ENCODE measurements around the gene NLRP12. TPM values are rescaled to one million over a fixed set of nuclear protein-coding genes. Genes with fewer than 3 reads are reported as not detected.
"Not testable (repeated sequence)": the region's sequence is repeated elsewhere in the genome, so short reads cannot be mapped to it uniquely, and the experiment has no call there.

NLRP12 gene
- total and polyA plus RNA-seq, 2 donors (not counting 1 experiment from before 2014, with no cell fraction given) = not detected

DNA sequence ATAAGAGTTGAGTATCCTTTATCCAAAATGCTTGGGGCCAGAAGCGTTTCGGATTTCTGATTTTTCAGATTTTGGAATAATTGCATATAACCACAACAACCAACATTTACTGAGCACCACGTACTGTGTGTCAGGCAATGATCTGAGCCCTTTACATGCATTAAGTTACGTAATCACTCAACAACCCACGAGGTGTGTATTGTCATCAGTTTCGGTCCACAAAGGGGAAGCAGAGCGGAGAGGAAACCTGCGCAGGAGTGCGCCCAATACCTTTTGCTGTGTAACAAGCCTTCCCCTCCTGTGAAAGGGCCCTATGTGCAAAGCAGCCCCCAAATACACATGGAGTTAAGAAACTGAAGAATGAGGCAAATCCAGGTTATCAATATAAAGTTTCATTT is 20.7 kb upstream of the NLRP12 start:
- no peak overlapping the region for H3K27ac ChIP-seq (ENCODE audit: insufficient read depth, low read length)
- H3K79me2 ChIP-seq (ENCODE audit: control insufficient read depth, insufficient read depth, low read length) = no peaks in the 10 kb centered on the region
- H3K9ac ChIP-seq (ENCODE audit: insufficient read depth, low read length) = no peak overlapping the region
- H3K9me3 ChIP-seq (ENCODE audit: control insufficient read depth, insufficient read depth, low read depth, low read length) = no peaks in the 10 kb centered on the region
- no peak for DNase-seq (ENCODE audit: low read depth in 2 of 2)
- H3K27me3 ChIP-seq (ENCODE audit: control insufficient read depth, insufficient read depth, low read length) = no peaks in the 10 kb centered on the region
- no peaks in the 10 kb centered on the region for H4K20me1 ChIP-seq (ENCODE audit: control insufficient read depth, extremely low read depth, insufficient read depth, low read length)
- no peak overlapping the region for H3K4me2 ChIP-seq (ENCODE audit: extremely low read depth, insufficient read depth, low read length)
- H2AFZ ChIP-seq (ENCODE audit: low read length) = no peak overlapping the region
- no peak overlapping the region for H3K4me3 ChIP-seq (replicated peaks in 1 of 4; ENCODE audit: control extremely low read depth in 1 of 4, insufficient read depth in 1 of 4, low read depth in 3 of 4, low read length in 4 of 4)
- no peak for TF ChIP-seq EZH2 (IDR thresholded peaks at IDR 0.05; ENCODE audit: low read length, missing control alignments)
- TF ChIP-seq, protein P1, sequence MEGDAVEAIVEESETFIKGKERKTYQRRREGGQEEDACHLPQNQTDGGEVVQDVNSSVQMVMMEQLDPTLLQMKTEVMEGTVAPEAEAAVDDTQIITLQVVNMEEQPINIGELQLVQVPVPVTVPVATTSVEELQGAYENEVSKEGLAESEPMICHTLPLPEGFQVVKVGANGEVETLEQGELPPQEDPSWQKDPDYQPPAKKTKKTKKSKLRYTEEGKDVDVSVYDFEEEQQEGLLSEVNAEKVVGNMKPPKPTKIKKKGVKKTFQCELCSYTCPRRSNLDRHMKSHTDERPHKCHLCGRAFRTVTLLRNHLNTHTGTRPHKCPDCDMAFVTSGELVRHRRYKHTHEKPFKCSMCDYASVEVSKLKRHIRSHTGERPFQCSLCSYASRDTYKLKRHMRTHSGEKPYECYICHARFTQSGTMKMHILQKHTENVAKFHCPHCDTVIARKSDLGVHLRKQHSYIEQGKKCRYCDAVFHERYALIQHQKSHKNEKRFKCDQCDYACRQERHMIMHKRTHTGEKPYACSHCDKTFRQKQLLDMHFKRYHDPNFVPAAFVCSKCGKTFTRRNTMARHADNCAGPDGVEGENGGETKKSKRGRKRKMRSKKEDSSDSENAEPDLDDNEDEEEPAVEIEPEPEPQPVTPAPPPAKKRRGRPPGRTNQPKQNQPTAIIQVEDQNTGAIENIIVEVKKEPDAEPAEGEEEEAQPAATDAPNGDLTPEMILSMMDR (conservative IDR thresholded peaks at IDR 0.05 in 1 of 2, IDR thresholded peaks at IDR 0.05 in 1 of 2; ENCODE audit: low read depth in 1 of 2, low read length in 2 of 2) = no peak
- peaks cover 4% of the 10 kb centered on the region for H3K4me1 ChIP-seq (ENCODE audit: control insufficient read depth, extremely low read depth, insufficient read depth, low read length)
- no peaks in the 10 kb centered on the region for H3K36me3 ChIP-seq (ENCODE audit: control insufficient read depth, insufficient read depth, low read length)

DNA sequence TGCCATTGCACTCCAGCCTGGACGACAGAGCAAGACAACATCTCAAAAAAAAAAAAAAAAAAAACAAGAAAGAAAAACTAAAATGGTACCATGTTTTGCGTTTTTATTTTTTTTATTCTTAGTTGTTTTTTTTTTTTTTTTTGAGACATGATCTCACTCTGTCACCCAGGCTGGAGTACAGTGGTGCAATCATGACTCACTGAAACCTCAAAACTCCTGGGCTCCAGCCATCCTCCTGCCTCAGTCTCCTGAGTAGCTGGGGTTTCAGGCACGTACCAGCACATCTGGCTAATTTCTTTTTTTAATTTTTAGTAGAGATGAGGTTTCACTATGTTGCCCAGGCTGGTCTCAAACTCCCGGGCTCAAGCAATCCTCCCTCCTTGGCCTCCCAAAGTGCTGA is 16.8 kb upstream of the NLRP12 start:
- H3K36me3 ChIP-seq (ENCODE audit: control insufficient read depth, insufficient read depth, low read length); H3K4me2 ChIP-seq (ENCODE audit: extremely low read depth, insufficient read depth, low read length); H3K27me3 ChIP-seq (ENCODE audit: control insufficient read depth, insufficient read depth, low read length); H3K4me1 ChIP-seq (ENCODE audit: control insufficient read depth, extremely low read depth, insufficient read depth, low read length); H3K4me3 ChIP-seq (replicated peaks in 1 of 4; ENCODE audit: control extremely low read depth in 1 of 4, insufficient read depth in 1 of 4, low read depth in 3 of 4, low read length in 4 of 4); H3K9ac ChIP-seq (ENCODE audit: insufficient read depth, low read length); H3K27ac ChIP-seq (ENCODE audit: insufficient read depth, low read length); H4K20me1 ChIP-seq (ENCODE audit: control insufficient read depth, extremely low read depth, insufficient read depth, low read length); H3K79me2 ChIP-seq (ENCODE audit: control insufficient read depth, insufficient read depth, low read length); H2AFZ ChIP-seq (ENCODE audit: low read length); H3K9me3 ChIP-seq (ENCODE audit: control insufficient read depth, insufficient read depth, low read depth, low read length): not testable (repeated sequence)
- DNase-seq (ENCODE audit: low read depth in 2 of 2) = peak; percentile 88 to 89

DNA sequence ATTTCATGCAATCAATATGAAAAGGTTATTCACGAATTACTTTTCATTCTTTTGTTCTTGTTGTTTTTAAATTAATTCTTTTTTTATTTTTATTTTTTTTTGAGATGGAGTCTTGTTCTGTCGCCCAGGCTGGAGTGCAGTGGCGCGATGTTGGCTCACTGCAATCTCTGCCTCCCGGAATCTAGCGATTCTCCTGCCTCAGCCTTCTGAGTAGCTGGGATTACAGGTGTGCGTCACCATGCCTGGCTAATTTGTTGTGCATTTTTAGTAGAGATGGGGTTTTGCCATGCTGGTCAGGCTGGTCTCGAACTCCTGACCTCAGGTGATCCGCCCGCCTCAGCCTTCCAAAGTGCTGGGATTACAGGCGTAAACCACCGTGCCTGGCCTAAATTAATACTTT is 16.1 kb upstream of the NLRP12 start:
- not testable (repeated sequence) for H3K36me3 ChIP-seq (ENCODE audit: control insufficient read depth, insufficient read depth, low read length); H3K79me2 ChIP-seq (ENCODE audit: control insufficient read depth, insufficient read depth, low read length); H3K4me3 ChIP-seq (replicated peaks in 1 of 4; ENCODE audit: control extremely low read depth in 1 of 4, insufficient read depth in 1 of 4, low read depth in 3 of 4, low read length in 4 of 4); H3K9me3 ChIP-seq (ENCODE audit: control insufficient read depth, insufficient read depth, low read depth, low read length); H3K9ac ChIP-seq (ENCODE audit: insufficient read depth, low read length); H4K20me1 ChIP-seq (ENCODE audit: control insufficient read depth, extremely low read depth, insufficient read depth, low read length); H3K27me3 ChIP-seq (ENCODE audit: control insufficient read depth, insufficient read depth, low read length); DNase-seq (ENCODE audit: low read depth in 2 of 2); H3K4me1 ChIP-seq (ENCODE audit: control insufficient read depth, extremely low read depth, insufficient read depth, low read length); H3K4me2 ChIP-seq (ENCODE audit: extremely low read depth, insufficient read depth, low read length); H3K27ac ChIP-seq (ENCODE audit: insufficient read depth, low read length); H2AFZ ChIP-seq (ENCODE audit: low read length)

DNA sequence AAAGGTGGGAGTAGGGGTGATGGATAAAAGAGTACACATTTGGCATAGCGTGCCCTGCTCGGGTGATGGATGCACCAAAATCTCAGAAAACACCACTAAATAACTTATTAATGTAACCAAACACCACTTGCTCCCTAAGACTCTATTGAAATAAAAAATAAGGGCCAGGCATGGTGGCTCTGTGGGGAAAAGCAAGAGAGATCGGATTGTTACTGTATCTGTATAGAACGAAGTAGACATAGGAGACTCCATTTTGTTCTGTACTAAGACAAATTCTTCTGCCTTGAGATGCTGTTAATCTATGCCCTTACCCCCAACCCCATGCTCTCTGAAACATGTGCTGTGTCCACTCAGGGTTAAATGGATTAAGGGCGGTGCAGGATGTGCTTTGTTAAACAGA is 14.3 kb upstream of the NLRP12 start:
- H3K27ac ChIP-seq (ENCODE audit: insufficient read depth, low read length); H3K27me3 ChIP-seq (ENCODE audit: control insufficient read depth, insufficient read depth, low read length); H2AFZ ChIP-seq (ENCODE audit: low read length): not testable (repeated sequence)

DNA sequence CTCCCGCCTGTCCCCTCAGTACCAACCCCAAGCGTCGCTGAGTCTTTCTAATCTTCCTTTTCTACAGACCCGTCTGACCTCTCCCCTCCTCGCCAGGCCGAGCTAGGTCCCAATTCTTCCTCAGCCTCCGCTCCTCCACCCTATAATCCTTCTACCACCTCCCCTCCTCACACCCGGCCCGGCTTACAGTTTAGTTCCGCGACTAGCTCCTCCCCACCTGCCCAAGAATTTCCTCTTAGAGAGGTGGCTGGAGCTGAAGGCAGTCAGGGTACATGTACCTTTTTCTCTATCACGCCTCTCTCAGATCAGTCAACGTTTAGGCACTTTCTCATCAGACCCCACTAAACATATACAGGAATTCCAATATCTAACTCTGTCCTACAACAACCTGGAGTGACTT is 8.7 kb upstream of the NLRP12 start:
- H3K4me1 ChIP-seq (ENCODE audit: control insufficient read depth, extremely low read depth, insufficient read depth, low read length); H3K9me3 ChIP-seq (ENCODE audit: control insufficient read depth, insufficient read depth, low read depth, low read length); H2AFZ ChIP-seq (ENCODE audit: low read length); H3K9ac ChIP-seq (ENCODE audit: insufficient read depth, low read length); H3K79me2 ChIP-seq (ENCODE audit: control insufficient read depth, insufficient read depth, low read length); H3K27ac ChIP-seq (ENCODE audit: insufficient read depth, low read length); H4K20me1 ChIP-seq (ENCODE audit: control insufficient read depth, extremely low read depth, insufficient read depth, low read length); DNase-seq (ENCODE audit: low read depth in 2 of 2); H3K36me3 ChIP-seq (ENCODE audit: control insufficient read depth, insufficient read depth, low read length); H3K27me3 ChIP-seq (ENCODE audit: control insufficient read depth, insufficient read depth, low read length); H3K4me2 ChIP-seq (ENCODE audit: extremely low read depth, insufficient read depth, low read length); H3K4me3 ChIP-seq (replicated peaks in 1 of 4; ENCODE audit: control extremely low read depth in 1 of 4, insufficient read depth in 1 of 4, low read depth in 3 of 4, low read length in 4 of 4): not testable (repeated sequence)

More for the DNA sequence above, 14.3 kb upstream of the NLRP12 start:
- not testable (repeated sequence) for H3K4me2 ChIP-seq (ENCODE audit: extremely low read depth, insufficient read depth, low read length); H4K20me1 ChIP-seq (ENCODE audit: control insufficient read depth, extremely low read depth, insufficient read depth, low read length); H3K4me1 ChIP-seq (ENCODE audit: control insufficient read depth, extremely low read depth, insufficient read depth, low read length); H3K4me3 ChIP-seq (replicated peaks in 1 of 4; ENCODE audit: control extremely low read depth in 1 of 4, insufficient read depth in 1 of 4, low read depth in 3 of 4, low read length in 4 of 4); H3K36me3 ChIP-seq (ENCODE audit: control insufficient read depth, insufficient read depth, low read length); DNase-seq (ENCODE audit: low read depth in 2 of 2); H3K9ac ChIP-seq (ENCODE audit: insufficient read depth, low read length); H3K79me2 ChIP-seq (ENCODE audit: control insufficient read depth, insufficient read depth, low read length); H3K9me3 ChIP-seq (ENCODE audit: control insufficient read depth, insufficient read depth, low read depth, low read length)
